ENCODE data around the gene CITED4.

CITED4 gene

DNA sequence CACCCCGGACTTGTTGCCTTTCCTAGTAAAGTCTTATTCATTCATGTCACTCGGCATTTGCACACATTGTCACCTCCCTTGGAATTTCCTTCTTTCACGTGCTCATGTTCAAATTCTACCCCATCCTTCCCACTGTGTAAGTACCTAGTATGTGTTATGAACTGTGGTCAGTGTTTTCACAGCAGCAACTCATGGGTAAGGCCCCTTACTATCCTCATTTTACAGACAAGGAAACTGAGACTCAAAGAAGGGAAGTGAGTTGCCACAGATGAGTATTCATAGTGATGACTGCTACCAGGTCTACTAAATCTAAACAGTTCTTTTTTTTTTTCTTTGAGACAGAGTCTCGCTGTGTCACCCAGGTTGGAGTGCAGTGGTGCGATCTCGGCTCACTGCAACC, 10.5 kb downstream of the CITED4 start:
- DNase-seq = no peak

DNA sequence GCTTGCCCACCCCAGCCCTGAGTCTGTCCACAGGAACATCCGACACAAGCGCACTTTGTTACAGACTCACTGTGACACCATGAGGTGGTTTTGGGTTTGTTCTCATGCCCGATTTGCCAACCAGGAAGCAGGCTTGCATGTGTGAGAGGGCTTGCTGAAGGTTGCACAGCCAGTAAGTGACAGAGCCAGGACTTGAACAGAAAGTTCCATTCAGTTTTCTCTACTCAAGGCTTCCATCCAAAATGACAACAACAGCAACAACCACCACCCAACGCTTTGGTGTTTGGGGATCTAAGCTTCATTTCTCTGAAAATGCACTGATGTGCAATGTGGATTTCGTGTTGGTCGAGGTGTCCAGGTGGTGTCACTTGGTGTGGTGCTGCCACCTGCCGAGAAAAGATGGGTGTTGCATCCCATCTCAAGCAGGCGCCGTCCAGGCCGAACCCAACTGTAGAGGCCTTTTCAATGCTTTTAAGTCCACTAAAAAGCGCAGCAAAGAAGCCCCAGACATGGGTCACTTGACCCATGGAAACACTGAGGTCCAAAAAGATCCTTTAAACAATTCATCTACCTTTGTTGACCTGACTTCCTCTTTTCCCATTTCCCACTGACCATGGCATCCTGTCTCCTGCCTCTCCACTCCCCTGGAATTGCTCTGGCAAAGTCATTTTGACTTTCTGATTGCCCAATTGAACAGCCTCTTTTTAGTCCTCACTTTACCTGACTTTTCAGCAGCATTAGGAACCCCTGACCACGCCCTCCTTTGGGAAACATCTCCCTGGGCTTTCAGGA, 12.2 kb downstream of the CITED4 start:
- peak; percentile 26 to 48 for DNase-seq

DNA sequence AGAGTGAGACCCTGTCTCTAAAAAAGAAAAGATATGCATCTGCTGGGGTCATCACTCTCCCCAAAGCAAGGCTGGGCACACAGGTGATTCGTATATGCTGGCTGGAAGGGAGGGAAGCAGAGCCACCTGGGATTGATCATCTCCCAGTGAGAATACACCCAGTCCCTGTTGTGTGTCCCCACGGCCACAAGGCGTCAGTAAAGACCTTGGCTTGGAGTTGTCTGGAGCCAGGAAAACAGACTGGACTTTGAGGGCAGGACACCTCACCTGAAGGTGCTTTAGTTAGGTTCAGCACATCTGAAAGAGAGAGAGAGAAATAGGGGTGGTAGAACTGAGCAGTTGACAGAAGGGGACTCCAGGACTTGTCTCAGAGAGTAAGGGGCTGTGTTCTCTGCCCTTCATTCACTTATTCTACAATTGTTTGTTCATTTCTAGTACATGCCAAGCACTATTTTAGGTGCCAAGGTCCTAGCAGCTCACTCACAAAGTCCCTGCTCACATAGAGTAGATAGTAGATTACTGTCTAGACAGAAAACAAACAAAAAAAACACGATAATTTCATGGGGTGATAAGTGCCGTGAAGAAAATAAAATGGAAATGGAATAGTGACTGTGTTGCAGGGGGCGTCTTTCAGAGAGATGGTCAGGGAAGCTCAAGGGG, 13.5 kb downstream of the CITED4 start:
- peak in 1 of 2 experiments; percentile 16 for DNase-seq

- no peak for DNase-seq
Observed at GRCh38 chr1:40847023-40847745, 15.0 kb downstream of the CITED4 start.

GRCh38 chr1:40845895-40846294, 16.3 kb downstream of the CITED4 start:
- DNase-seq = no peak

DNA sequence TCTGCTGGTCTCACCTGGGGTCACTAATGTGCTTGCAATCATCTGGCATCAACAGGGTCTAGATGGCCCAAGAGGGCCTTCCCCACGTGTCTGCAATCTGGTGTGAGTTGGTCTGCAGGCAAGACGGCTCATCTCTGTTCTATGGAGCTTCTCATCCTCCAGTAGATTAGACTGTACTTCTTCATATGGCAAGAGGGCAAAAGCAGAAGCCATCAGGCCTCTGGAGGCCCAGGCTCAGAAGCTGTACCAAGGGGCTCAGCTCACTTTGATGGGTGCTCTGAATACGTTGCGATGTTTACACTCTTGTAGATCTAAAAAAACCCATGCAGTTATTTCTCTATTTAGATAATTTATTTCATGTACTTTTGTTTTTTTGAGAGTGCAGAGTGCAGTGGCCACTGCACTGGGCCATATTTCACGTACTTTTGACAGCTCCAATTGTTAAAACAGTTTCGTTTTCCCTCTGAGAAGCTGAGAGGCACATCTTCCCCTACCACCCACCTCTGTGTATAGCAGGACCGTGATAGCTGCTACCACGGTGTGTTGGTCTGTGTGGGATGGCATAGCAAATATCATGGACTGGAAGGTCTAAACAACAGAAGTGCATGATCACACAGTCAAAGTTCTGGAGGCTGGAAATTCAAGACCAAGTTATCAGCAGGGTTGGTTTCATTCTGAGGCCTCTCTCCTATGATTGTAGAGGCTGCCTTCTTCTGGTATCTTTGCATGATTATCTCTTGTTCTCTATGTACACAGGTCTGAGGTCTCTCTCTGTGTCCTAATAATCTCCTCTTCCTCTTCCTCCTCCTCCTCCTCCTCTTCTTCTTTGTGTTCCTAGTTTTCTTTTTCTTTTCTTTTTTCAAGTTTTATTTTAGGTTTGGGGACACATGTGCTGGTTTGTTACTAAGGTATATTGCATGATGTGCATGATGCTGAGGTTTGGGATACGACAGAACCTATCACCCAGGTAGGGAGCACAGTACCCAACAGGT, 17.0 kb downstream of the CITED4 start:
- no peak for DNase-seq

DNA sequence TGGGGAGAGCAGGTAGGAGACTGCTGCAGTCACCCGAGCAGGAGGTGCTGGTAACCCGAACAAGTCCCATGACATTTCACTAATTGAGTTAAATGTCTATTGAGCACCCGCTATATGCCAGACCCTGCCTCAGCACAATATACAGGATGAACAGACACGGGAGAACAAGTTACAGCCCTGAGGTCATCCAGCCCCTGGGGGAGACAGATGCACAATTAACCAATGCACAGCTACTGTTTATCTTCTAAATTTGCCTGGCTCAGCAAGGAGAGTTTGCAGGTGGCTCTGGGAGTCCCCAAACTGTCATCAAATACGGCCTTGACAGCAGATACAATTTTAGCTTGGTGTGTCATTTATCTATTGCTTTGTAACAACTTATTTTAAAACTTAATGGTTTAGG, 18.1 kb downstream of the CITED4 start:
- DNase-seq = no peak

DNA sequence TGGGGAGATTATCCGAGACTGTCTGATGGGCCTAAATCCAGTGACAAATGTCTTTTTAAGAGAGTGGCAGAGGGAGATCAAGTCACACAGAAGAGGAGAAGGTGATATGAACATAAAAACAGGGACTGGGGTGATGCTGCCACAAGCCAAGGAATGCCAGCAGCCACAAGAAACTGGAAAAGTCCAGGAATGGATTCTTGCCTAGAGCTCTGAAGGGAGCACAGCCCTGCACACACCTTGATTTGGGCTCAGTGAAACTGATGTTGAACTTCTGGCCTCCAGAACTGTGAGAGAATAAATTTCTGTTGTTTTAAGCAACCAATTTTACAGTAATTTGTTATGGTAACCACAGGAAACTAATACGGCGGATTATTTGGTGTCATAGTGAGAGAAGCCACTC, 19.5 kb downstream of the CITED4 start:
- no peak for DNase-seq

GRCh38 chr1:40842207-40842606, 20.0 kb downstream of the CITED4 start:
- DNase-seq = no peak

GRCh38 chr1:40841602-40842001, 20.6 kb downstream of the CITED4 start:
- no peak for DNase-seq

- no peak for DNase-seq
Observed at GRCh38 chr1:40840526-40841323, 21.4 kb downstream of the CITED4 start.

DNA sequence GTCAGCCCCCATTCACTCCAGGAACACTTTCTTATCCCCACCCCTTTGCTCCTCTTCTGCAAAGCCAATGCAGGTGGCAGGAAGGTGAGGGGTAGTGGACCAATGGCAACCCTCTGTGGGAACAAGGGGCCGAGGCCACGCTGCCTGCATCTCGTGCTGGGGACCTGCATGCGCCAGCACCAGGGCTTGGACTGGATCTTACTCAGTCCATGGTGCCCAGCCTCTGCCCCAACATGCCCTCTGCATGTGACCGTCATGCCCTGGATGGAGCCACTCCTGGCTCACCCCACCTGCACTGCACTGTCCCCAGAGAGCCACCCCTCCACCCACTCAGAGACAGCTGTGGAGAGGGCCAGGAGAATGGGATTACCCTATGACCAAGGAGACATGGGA, 22.2 kb downstream of the CITED4 start:
- no peak for DNase-seq

GRCh38 chr1:40838980-40839942, 22.9 kb downstream of the CITED4 start:
- DNase-seq = no peak

- DNase-seq = no peak
Observed at GRCh38 chr1:40838045-40838979, 23.9 kb downstream of the CITED4 start.

GRCh38 chr1:40837601-40838000, 24.6 kb downstream of the CITED4 start:
- DNase-seq = no peak

GRCh38 chr1:40836283-40836682, 25.9 kb downstream of the CITED4 start:
- DNase-seq = no peak

DNA sequence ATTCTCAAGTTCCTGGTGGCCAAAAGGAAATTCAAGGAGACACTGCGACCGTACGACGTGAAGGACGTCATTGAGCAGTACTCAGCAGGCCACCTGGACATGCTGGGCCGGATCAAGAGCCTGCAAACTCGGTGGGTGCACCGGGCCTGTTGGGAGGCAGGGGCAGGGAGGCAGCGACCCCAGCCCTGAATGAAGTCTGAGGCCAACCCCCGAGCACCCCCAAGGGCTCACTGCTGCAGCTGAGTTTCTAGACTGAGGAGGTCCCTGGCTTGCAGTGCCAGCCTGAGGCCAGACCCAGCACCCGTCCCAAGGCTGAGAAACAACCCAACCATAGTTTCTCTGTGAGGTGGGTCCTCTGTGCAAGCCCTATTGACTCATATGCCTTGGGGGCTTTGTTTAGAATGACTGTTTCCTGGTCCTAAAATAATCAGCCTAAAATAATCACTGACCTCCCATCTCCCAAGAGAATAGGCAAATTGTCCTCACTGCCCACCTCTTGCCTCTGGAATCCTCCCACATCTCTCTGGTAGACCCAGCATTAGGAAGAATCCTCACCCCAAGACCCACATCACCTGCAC, 27.1 kb downstream of the CITED4 start:
- DNase-seq = no peak

- no peak for DNase-seq
Observed at GRCh38 chr1:40833979-40834378, 28.2 kb downstream of the CITED4 start.

All from NCI-H187 (cell line).